HepG2 (cell line): ENCODE data around the gene CA14. TPM values are rescaled to one million over a fixed set of nuclear protein-coding genes. Genes with fewer than 3 reads are reported as not detected.

Experiments used
- FOXO1 ChIP-seq: sonication (generic); formaldehyde crosslinking; IDR thresholded peaks from 2 replicates; pipeline ENCODE4 v1.4.0; 2020; ENCODE audit warnings: missing genetic modification reagents
- MXI1 ChIP-seq: IDR thresholded peaks from 3 replicates; pipeline ENCODE4 v1.6.1; 2012; ENCODE audit warnings: low read depth, low read length, inconsistent platforms, borderline replicate concordance
- RBM39 ChIP-seq: fragments of 200-400 bp; formaldehyde crosslinking; IDR thresholded peaks from one replicate; pipeline ENCODE4 v1.6.1; 2018; ENCODE audit warnings: antibody characterized with exemption, mild to moderate bottlenecking, low read depth, low read length; ENCODE audit not compliant: poor library complexity, severe bottlenecking
- SP1 ChIP-seq, 2 experiments: fragments of 450-650 bp in 1 of 2; sonication (generic) in 1 of 2; formaldehyde crosslinking in 1 of 2; IDR thresholded peaks; 2 replicates each; pipeline versions ENCODE4 v1.4.0 to v1.6.1; 2016 to 2020; ENCODE audit warnings: missing genetic modification reagents in 1 of 2
- ZNF574 ChIP-seq: sonication (generic); formaldehyde crosslinking; IDR thresholded peaks from 2 replicates; pipeline ENCODE4 v1.4.0; 2020; ENCODE audit warnings: missing genetic modification reagents
- ZNF609 ChIP-seq: sonication (generic); formaldehyde crosslinking; IDR thresholded peaks from 2 replicates; pipeline ENCODE4 v1.4.0; 2020; ENCODE audit warnings: mild to moderate bottlenecking, missing genetic modification reagents, borderline replicate concordance
- polyA plus RNA-seq, 8 experiments: library from polyadenylated mRNA; depleted of rRNA in 3 of 8; stranded (reverse) in 7 of 8; unstranded in 1 of 8; fragments of >200 nt; fragmentation: Illumina TruSeq in 4 of 8; extraction: Trizol in 4 of 8; gene quantifications; 2 replicates each; pipeline versions ENCODE4 v1.2.1 to v1.2.3, GENCODE V29; 2011 to 2016; ENCODE audit warnings: low read depth in 4 of 8, missing spikeins in 1 of 8, mixed read lengths in 1 of 8; ENCODE audit not compliant: insufficient read depth in 1 of 8
- total RNA-seq, 5 experiments: library from RNA; depleted of rRNA; stranded (reverse); fragments of >200 nt; fragmentation: Illumina TruSeq; extraction: Trizol; gene quantifications; 2 replicates each; pipeline ENCODE4 v1.2.3, GENCODE V29; 2016; ENCODE audit warnings: low read depth in 1 of 5
- TF ChIP-seq, protein P1 (sequence below): sonication (generic); formaldehyde crosslinking; IDR thresholded peaks from 2 replicates; pipeline ENCODE4 v1.5.1; 2020; ENCODE audit warnings: missing genetic modification reagents, mild to moderate bottlenecking, borderline replicate concordance

CA14 gene
- total and polyA plus RNA-seq, 2 of the 13 experiments (the other 11 are each of a cell fraction or from before 2014, with no cell fraction given): 2.4 to 8.5 TPM

- TF ChIP-seq ZNF609 (CRISPR knock-in tag): no peak
- no peak for TF ChIP-seq RBM39
- TF ChIP-seq MXI1: peak; percentile 97; the same call in 2 of the 3 replicates
- no peak for TF ChIP-seq SP1 (IDR thresholded peaks at IDR 0.05)
- no peak for TF ChIP-seq SP1 (CRISPR knock-in tag; IDR thresholded peaks at IDR 0.05)
- TF ChIP-seq FOXO1 (CRISPR knock-in tag): peak; percentile 74
- peak; percentile 94 for TF ChIP-seq ZNF574 (CRISPR knock-in tag)
- TF ChIP-seq, protein P1, sequence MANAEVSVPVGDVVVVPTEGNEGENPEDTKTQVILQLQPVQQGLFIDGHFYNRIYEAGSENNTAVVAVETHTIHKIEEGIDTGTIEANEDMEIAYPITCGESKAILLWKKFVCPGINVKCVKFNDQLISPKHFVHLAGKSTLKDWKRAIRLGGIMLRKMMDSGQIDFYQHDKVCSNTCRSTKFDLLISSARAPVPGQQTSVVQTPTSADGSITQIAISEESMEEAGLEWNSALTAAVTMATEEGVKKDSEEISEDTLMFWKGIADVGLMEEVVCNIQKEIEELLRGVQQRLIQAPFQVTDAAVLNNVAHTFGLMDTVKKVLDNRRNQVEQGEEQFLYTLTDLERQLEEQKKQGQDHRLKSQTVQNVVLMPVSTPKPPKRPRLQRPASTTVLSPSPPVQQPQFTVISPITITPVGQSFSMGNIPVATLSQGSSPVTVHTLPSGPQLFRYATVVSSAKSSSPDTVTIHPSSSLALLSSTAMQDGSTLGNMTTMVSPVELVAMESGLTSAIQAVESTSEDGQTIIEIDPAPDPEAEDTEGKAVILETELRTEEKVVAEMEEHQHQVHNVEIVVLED (CRISPR knock-in tag): peak; percentile 95
These were observed 36.1 kb downstream of the CA14 start, which contains the start of gene MRPS21 (continued) for GRCh38 chr1:150293433-150294253.
